HG02973 (cell line): ENCODE data around the gene CACNG6.

Experiments used
- ATAC-seq: cut with Tn5 transposase; IDR thresholded peaks from one replicate; pipeline ENCODE4 v1.9.1; 2021; ENCODE audit warnings: moderate library complexity; ENCODE audit not compliant: unreplicated experiment

The CACNG6 gene

DNA sequence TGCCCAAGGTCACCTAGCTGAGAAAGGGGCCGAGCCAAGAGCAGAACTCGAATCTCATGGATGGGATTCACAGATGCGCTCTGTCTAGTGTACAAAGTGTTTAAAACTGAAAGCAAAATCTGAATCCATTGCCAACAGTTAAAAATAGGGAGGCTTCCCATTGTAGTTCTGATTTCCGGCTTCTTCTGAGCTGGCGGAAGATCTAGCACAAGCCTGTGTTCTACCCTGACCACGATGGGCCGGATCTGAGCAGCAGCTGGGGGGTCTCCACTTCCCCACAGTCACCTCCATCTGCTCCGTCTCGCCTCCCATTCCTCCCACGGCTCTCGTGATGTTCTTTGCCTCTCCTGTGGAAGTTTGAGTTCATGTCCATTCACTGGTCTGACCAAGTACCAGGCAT, 26.3 kb upstream of the CACNG6 start:
- ATAC-seq, result no peak

DNA sequence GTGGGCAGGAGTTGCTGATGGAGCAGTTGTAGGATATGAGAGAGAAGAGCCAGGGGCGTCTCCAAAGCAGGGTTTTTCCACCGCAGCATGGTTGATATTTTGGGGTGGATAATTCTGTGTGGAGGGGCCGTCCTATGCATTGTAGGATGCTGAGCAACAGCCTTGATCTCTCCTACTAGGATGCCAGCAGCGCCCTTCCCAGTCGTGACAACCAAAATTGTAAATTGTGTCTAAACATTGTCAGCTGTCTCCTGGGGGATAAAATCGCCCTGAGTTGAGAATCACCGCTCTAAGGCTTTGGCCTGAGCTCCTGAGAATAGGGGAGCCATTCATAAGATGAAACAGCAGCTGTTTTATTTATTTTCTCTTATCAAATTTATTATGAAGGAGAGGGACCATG, 24.5 kb upstream of the CACNG6 start:
- no peak for ATAC-seq

DNA sequence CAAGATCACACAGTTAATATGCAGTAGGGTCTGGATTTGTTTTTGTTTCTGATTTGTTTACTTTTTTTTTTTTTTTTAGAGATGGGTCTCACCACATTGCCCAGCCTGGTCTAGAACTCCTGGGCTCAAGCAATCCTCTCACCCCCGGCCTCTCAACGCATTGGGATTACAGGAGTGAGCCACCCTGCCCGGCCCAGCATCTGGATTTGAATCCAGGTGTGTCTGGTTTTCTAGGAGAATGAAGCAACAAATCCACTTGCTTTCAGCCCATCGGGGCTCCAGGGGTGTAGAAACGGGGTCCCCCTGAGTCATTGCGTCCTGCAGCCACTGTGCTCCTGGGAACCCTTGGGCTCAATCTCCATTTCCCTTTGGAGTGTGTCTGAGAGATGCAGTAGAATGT, 22.1 kb upstream of the CACNG6 start:
- no peak for ATAC-seq

GRCh38 chr19:53971673-53972072, 19.8 kb upstream of the CACNG6 start:
- ATAC-seq, result no peak

DNA sequence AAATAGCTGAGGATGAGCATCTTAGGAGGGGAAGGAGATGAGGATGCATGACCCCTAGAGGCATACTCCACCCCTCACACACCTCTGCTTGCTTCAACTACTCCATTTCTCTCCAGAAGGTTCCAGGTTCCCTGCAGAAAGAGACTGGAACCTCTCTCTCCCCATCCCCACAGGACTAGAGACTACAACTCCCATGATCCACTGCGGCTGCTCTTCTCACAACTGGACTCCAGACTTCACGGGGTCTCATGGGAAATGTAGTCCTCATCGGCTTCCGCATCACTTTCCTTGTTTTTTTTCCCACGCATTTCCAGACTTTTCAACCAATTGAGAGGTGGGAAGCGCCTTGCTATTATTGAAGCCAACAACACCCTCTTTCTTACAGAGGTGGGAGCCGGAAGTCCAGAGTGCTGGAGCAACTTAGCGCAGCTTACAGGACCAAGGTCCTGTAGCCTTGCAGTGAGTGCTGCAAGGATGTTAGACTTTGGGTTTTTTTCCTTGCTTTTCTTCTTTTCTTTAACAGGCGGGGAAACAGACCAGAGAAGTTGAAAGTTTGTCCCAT, 13.9 kb upstream of the CACNG6 start:
- ATAC-seq, result no peak

GRCh38 chr19:53977991-53978731, 13.3 kb upstream of the CACNG6 start:
- no peak for ATAC-seq

DNA sequence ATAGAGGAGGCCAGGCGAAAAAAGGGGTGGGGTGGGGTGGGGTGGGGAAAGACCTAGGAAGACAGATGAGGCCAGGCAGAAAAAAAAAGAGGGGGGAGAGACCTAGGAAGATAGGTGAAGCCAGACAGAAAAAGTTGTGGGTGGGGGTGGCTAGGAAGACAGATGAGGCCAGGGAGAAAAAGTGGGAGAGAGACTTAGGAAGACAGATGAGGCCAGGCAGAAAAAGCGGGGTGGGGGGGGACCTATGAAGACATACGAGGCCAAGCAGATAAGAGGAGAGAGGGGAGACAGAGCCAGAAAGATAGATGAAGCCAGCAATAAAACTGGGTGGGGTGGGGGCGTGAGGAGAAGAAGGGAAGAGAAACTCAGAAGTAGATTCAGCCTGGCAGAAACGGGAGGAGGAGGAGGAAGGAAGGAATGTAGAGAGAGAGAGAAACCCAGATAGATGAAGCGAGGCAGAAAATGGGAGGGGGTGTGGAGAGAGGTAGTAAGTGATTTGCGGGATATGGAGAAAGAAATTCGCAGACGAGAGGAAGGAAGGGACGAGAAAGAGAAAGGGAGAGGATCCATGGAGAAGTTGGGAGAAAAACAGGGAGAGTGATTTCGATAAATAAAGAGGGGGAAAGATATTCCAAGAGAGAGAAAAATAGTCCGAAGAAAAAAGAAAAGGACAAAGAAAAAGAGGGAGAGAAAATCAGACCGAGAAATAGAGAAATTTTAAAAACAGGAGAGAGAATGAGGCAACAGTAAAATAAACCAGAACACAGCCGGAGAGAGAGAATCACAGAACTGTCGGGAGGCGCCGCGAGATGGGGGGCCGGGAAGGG, 12.2 kb upstream of the CACNG6 start:
- no peak for ATAC-seq

DNA sequence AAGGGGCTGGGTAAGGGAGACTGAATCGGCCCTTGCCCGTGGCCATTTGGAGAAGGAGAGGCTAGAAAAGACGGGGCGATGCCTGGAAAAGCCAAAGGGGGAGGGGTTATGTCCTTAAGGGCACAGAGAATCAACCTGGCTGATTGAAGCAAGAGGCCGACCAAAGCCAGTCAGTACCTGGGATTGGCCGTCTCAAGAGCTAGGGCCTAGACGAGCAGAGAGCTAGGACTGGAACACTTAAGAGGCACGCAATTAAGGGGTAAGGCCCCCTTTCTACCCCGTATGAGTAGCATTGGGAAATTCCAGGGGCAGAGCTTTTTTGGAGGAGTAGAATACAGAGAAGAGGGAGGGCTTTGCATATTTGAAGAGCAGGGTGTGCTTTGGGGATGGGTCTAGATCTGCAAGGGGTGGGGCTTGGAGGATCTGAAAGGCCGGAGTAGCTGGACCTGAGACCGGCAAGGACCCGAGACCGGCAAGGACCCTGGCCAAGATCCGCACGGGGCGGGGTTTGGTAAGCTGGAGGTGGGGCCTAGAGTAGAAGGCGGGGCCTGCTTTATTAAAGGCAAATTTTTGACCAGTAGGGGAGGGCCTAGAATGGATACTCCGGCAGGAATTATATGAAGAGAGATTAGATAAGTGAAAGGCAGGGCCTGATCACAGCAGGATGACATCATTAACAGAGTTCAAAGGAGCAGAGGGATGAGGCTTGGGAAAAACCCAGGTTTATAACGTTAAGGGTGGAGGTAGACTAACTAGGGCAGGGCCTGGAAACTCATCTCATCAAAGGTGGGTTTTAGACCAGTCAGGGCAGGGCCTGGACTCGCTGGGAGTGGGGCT, 10.7 kb upstream of the CACNG6 start:
- ATAC-seq, result no peak

DNA sequence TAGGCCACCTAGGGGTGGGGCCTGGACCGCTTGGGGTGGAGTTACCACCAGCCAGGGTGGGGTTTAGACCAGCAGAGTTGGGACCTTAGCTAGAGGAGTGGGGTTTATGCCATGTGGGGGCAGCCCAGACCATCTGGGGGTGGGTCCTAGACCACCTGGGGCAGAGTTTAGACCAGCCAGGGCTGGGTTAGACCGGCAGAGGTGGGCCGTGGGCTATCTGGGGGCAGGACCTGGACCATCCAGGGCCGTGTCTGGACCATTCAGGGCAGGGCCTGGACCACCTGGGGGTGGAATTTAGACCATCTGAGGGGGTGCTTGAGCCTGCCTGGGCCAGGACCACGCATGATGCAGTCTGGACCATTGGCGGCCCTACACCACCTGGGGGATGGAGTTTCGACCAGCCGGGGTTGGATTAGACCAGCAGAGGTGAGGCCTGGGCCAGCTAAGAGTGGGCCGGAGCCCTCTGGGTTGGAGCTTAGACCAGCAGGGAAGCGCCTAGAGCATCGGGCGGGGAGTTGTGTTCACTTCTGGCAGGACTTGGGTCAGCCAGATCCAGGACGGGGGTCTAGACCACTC, 10.0 kb upstream of the CACNG6 start:
- ATAC-seq, result no peak

GRCh38 chr19:53982001-53982451, 9.4 kb upstream of the CACNG6 start:
- ATAC-seq, result no peak

DNA sequence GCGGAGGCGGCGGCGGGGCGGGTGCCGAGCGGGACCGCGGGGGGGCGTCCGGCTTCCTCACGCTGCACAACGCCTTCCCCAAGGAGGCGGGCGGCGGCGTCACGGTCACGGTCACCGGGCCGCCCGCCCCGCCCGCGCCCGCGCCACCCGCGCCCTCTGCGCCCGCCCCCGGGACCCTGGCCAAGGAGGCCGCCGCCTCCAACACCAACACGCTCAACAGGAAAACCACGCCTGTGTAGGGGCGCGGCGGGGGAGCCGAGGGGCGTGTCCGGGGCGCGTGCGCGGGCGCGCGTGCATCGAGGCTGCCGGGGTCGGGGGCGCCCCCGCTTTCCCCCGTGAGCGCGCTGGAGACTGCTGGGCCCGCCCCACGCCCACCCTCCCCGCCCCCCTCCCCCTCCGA, 8.8 kb upstream of the CACNG6 start:
- no peak for ATAC-seq

DNA sequence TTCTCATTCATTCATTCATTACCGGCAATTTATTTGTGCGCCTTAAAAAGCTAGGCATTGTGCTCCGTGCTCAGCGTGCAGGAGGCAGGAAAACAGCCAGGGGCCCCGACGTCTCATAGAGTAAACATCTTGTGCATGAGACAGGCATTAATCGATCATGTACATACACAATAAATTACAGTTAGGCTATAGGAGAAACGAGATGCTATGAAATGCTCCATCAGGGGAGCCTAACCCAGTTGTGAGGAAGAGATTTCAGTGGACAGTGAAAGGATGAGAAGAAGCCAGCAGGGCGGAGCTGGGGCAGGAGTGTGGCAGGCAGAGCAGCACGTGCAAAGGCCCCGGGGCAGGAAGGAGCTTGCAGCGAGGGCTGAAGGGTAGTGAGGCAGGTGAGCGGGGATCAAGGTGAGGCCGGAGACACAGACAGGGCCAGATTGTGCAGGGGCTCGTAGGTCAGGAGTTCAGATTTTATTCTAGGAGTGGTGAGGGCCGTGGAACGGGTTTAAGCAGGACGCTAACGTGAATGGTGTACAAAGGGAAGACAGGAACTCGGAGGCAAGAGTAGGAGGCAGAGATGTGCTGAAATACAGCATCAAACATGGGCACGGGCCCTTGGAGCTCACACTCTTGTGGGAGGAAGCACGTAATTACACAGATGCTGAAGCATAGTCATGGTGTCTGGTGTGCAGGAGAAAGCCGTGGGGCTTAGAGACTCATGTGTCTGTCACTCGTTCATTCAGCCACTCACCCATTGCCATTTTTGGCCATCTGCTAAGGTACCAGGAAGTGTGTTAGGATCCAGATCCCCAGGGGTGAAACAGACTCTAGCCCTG, 7.8 kb upstream of the CACNG6 start:
- ATAC-seq, result no peak

DNA sequence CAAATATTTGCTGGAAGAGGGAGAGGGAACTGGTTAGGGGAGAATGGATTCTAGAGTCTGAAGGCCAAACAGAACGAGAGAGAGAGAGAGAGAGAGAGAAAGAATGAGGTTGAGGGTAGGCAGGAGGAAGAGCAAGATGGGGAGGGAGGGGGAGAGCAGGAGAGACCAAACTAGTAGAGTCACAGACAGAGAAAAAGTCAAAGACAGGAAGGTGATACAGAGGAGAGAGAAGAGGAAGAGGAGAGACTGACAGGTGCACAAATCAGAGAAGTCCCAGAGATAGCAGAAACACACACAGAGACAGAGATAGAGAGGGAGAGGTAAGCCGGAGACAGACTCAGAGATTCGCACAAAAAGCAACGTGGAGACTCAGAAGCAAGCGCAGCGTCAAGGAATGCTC, 5.6 kb upstream of the CACNG6 start:
- ATAC-seq, result no peak

DNA sequence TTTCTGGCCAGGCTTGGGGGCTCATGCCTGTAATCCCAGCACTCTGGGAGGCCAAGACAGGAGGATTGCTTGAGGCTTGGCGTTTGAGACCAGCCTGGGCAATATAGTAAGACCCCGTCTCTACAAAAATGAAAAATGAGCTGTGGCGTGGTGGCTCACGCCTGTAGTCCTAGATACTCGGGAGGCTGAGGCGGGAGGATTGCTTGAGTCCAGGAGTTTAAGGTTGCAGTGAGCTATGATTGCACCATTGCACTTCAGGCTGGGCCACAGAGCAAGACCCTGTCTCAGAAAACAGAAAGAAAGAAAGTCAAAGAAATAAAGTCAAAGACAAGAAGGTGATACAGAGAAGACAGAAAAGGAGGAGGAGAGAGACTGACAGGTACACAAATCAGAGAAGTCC, 2.5 kb upstream of the CACNG6 start:
- ATAC-seq, result no peak

DNA sequence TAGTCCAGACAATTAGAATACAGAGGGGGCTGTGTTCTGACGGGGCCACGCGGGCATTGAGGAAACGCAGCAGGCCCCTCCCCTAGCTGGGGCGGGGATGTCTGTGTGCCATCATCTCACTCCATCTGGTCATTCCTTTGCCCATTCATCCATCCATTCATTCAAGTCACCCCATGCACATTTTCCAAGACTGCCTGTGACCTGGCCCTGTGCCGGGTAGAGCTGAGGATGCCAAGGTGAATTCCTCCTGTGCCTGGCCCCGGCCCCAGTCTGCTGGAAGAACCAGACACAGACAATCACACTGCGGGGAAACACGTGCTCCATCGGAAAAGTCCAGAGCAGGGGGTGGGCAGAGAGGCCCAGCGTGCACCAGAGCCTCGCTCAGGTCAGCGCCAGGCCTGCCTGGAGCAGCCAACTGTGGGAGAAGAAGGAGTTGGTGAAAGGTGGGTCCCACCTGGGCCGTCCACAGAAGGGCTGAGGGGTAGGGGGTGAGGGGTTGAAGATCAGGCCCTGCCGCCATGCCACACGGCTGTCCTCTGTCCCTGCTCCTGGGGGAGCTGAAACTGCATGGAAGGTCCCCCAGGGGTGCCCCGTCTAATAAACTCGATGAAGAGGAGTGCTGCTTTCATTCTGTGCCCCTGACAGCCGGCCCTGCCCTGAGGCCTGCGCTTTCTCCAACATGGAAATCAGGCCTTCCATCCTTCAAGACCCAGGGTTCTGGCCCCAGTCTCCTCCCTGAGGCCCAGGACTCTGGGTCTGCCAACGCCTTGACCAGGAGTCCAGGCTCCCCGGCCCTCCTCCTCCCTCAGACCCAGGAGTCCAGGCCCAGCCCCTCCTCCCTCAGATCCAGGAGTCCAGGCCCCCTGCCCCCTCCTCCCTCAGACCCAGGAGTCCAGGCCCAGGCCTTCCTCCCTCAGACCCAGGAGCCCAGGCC, 1.6 kb upstream of the CACNG6 start:
- ATAC-seq, result no peak

DNA sequence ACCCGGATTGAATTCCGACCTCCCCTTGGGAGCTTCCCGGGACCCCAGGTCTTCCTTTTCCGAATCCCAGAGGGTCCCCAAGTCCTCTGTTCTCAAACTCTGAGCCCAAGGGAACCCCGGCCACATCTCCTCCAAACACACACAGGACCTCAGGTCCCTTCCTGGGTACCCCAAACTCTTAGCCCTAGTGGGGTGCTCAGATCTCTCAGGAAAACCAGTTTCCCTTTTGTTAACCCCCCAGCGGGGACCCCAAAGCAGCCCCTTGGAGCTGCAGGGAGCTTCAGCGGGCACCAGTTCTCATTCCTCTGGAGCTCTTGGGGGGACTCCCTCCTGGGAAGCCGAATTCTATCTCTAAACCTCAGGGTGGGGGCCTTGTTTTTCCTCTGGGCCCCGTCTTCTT, 774 bp downstream of the CACNG6 start:
- no peak for ATAC-seq

DNA sequence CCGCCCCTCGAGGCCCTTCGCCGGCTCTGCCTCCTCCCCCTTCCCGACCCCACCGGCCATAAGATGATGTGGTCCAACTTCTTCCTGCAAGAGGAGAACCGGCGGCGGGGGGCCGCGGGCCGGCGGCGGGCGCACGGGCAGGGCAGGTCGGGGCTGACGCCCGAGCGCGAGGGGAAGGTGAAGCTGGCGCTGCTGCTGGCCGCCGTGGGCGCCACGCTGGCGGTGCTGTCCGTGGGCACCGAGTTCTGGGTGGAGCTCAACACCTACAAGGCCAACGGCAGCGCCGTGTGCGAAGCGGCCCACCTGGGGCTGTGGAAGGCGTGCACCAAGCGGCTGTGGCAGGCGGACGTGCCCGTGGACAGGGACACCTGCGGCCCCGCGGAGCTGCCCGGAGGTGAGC, 1.4 kb downstream of the CACNG6 start:
- ATAC-seq, result no peak

DNA sequence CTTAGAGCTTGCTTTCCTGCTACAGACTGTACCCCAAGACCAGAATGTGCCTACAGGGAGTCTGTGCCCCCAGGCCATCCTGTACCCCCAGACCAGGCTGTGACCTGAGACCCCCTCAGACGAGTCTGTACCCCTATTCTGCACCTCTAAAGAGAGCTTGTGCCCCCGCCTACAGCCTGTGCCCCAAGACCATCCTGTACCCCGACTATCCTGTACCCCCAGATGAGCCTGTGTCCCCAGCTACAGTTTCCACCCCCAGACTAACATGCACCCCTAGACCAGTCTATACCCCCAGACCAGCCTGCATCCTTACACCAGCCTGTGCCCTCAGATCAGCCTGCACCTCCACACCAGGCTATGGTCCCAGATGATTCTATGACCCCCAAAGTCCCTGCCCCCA, 2.0 kb downstream of the CACNG6 start:
- ATAC-seq, result no peak

- no peak for ATAC-seq
These were observed 3.4 kb downstream of the CACNG6 start for GRCh38 chr19:53994811-53995210.
